ENCODE measurements around the gene FOXO6. TPM values are rescaled to one million over a fixed set of nuclear protein-coding genes. Genes with fewer than 3 reads are reported as not detected.
A peak's percentile ranks its signal among the peaks of the same experiment; 100 is the strongest.

The FOXO6 gene
- total RNA-seq, result under 1 TPM; 0.19 TPM

- POLR2A ChIA-PET, result no interaction called here
- intact Hi-C loops (cut with micrococcal nuclease), result loop anchor here (10.0 kb wide), 1 partner anchor 376 kb away; no protein-coding TSS in a partner anchor
- H3K4me1 Mint-ChIP-seq (ENCODE audit: low read depth), result peaks cover 4% of the 10 kb centered on the region
- H3K9me3 Mint-ChIP-seq, result no peaks in the 10 kb centered on the region
- no peaks in the 10 kb centered on the region for H3K36me3 Mint-ChIP-seq
- peaks cover 19% of the 10 kb centered on the region for H3K27me3 Mint-ChIP-seq
- peak; percentile 95 for DNase-seq
- H3K27ac Mint-ChIP-seq, result no peak within 1 kb of the TSS
- CTCF ChIA-PET, result interaction anchor here (1.5 kb wide), 1 partner anchor 19 kb away, joined by 4 read pairs; no protein-coding TSS in a partner anchor
- H3K4me3 Mint-ChIP-seq, result peak within 1 kb of the TSS; percentile 56
Measured at GRCh38 chr1:41360786-41361494, at the start of gene FOXO6. TSS of gene FOXO6 (plus strand) at chr1:41361434.

DNA sequence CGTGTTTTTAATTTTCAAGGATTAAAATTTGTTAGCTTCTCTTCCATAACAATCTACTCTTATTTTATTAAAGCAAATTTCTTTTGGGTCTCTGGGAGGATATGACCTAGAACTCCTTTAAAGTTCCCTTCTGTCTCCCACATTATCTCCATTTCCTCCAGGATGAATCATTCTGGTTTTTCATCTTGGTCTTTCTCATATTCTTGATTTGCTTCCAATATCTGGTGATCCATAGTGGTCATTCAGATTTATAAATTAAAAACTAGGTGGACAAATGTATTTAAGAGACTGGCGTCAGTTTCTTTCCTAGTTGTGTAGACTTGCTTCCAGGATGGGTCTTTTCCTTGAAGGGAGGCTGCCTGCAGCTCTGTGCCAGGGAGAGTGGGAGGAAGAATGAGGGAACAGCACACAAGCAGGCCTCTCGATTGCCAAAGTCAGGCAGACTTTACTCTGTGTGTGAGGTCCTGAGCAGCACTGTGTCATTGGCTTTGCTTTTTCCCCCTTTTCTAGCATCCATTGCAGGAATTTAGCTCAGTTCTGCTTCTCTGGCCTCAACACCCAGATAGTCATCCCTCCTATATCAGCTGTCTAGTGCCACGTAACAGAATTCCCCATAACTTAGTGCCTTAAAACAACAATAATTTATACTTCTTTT is 48.1 kb upstream of the FOXO6 start:
- Mint-ChIP-seq H3K36me3 (no peaks in the 10 kb centered on the region), H3K27ac (no peak overlapping the region), H3K27me3 (peaks cover 2% of the 10 kb centered on the region), H3K9me3 (no peaks in the 10 kb centered on the region), H3K4me1 (ENCODE audit: low read depth) (no peaks in the 10 kb centered on the region), H3K4me3 (no peak overlapping the region)
- ChIA-PET POLR2A (no interaction called here), CTCF (interaction anchor here (0.7 to 1.7 kb wide), 10 partner anchors 10 to 132 kb away, joined by 3 to 5 read pairs (median 3); no protein-coding TSS in a partner anchor)
- no peak for DNase-seq
- intact Hi-C loops (cut with micrococcal nuclease), result no loop called here

DNA sequence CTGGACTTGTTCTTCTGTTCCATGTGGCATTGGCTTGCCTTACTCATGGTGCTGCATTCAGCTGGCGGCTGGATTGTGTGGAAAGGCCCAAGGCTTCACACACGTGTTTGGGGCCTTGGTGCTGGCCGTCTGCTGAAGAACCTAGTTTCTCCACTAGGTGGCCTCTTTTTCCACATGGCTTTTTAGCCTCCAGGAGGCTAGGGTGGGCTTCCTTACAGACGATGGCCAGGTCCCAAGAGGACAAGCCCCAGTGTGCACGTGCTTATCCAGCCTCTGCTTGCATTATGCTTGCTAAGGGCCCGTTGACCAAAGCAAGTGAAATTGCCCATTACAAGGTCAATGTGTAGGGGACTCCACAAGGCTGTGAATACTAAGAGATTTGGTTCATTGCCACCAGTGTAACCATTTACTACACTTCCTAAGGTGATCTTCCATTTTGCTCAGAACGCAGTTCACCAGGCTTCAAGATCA is 47.5 kb upstream of the FOXO6 start:
- Mint-ChIP-seq H3K27ac (no peak overlapping the region), H3K4me1 (ENCODE audit: low read depth) (no peaks in the 10 kb centered on the region), H3K4me3 (no peak overlapping the region), H3K9me3 (no peaks in the 10 kb centered on the region), H3K36me3 (no peaks in the 10 kb centered on the region), H3K27me3 (peaks cover 2% of the 10 kb centered on the region)
- CTCF ChIA-PET, result interaction anchor here (0.9 to 1.9 kb wide), 9 partner anchors 9 to 120 kb away, joined by 3 to 8 read pairs (median 3); no protein-coding TSS in a partner anchor
- DNase-seq, result peak; percentile 27
- intact Hi-C loops (cut with micrococcal nuclease), result no loop called here
- POLR2A ChIA-PET, result no interaction called here

- no peaks in the 10 kb centered on the region for H3K36me3 Mint-ChIP-seq
Measured at GRCh38 chr1:41314376-41315145, 46.7 kb upstream of the FOXO6 start.

DNA sequence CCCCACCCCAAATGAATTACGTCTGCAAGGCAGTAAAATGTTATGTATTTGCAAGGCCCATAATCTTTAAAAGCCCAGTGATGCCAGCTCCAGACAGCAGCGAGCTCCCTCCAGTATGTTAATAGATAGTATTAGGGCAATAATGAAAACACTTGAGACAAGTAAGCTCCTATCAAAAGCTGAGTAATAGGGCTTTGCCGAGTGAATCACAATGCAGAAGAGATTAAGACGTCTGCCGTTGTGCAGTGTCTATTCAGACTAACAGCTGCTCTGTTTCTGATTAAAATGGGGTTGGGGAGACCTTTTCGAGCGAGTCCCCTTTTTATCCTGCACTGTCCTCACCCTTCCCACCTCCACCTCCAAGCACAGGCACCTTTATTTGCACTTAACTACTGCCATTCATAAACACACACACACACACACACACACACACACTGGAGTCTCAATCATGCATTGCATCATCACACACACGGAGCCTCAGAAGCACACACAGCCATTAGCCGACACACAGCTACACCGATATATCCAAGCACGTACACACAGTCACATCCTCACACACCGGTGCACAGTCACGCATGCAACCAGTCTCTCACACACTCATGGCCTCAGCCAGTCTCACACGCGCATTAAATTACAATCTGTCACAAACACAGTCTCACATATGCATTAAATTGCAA is 46.0 kb upstream of the FOXO6 start:
- Mint-ChIP-seq H3K9me3 (no peaks in the 10 kb centered on the region), H3K4me1 (ENCODE audit: low read depth) (no peaks in the 10 kb centered on the region), H3K27me3 (peaks cover 2% of the 10 kb centered on the region), H3K36me3 (no peaks in the 10 kb centered on the region), H3K27ac (no peak overlapping the region), H3K4me3 (no peak overlapping the region)
- ChIA-PET POLR2A (no interaction called here), CTCF (interaction anchor here (1.3 to 1.9 kb wide), 3 partner anchors 9 to 102 kb away, joined by 6 to 9 read pairs (median 8); no protein-coding TSS in a partner anchor)
- no peak for DNase-seq
- intact Hi-C loops (cut with micrococcal nuclease), result no loop called here

More at GRCh38 chr1:41314376-41315145, 46.7 kb upstream of the FOXO6 start:
- CTCF ChIA-PET, result interaction anchor here (0.7 to 1.9 kb wide), 5 partner anchors 9 to 125 kb away, joined by 3 to 9 read pairs (median 6); no protein-coding TSS in a partner anchor
- DNase-seq, result no peak
- no peaks in the 10 kb centered on the region for H3K4me1 Mint-ChIP-seq (ENCODE audit: low read depth)
- intact Hi-C loops (cut with micrococcal nuclease), result no loop called here
- H3K27ac Mint-ChIP-seq, result no peak overlapping the region
- peaks cover 2% of the 10 kb centered on the region for H3K27me3 Mint-ChIP-seq
- no peak overlapping the region for H3K4me3 Mint-ChIP-seq
- POLR2A ChIA-PET, result no interaction called here
- no peaks in the 10 kb centered on the region for H3K9me3 Mint-ChIP-seq

GRCh38 chr1:41315871-41316270 is 45.4 kb upstream of the FOXO6 start:
- ChIA-PET CTCF (no interaction called here), POLR2A (no interaction called here)
- Mint-ChIP-seq H3K27me3 (peaks cover 2% of the 10 kb centered on the region), H3K4me3 (no peak overlapping the region), H3K4me1 (ENCODE audit: low read depth) (no peaks in the 10 kb centered on the region), H3K36me3 (no peaks in the 10 kb centered on the region), H3K27ac (no peak overlapping the region), H3K9me3 (no peaks in the 10 kb centered on the region)
- intact Hi-C loops (cut with micrococcal nuclease), result no loop called here
- DNase-seq, result no peak

DNA sequence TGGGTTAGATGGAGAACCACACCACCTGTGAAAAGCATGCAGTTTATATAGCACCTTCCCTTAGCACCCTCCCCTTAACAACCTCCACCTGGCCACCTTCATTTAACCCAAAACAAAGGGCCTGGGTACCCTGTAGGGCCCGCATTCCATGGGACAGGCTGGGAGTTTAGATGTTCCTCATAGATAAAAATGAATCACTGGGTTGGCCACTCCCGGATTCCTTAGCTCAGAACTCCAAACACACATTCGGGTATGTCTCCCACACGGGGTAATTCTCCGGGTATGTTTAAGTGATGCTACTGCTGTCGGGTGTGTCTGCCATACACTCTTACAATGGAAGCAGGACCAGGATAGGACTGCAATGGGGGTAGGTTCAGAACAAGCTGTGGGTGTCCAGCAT is 43.9 kb upstream of the FOXO6 start:
- CTCF ChIA-PET, result no interaction called here
- peaks cover 2% of the 10 kb centered on the region for H3K27me3 Mint-ChIP-seq

DNA sequence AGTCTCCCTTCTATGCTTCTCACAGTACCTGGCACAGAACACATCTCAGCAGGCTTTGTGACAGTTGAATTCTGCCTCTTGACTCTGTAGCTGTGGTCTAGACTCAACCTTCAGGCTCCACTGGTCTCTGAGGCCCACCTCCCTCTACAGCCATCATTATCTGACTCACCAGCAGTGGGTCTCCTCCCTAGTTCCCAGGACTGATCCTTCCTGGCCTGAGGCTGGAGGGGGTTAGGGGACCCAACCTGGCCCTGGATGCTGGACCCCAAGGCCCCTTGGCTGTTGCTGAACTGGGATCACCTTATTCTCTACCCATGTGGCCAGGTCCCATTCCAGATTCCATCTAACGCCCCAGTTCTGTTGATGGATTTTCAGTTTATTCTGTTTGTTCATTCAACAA is 43.1 kb upstream of the FOXO6 start:
- Mint-ChIP-seq H3K36me3 (no peaks in the 10 kb centered on the region), H3K27me3 (peaks cover 2% of the 10 kb centered on the region), H3K4me1 (ENCODE audit: low read depth) (no peaks in the 10 kb centered on the region), H3K9me3 (no peaks in the 10 kb centered on the region), H3K27ac (no peak overlapping the region), H3K4me3 (no peak overlapping the region)
- POLR2A ChIA-PET, result no interaction called here
- CTCF ChIA-PET, result no interaction called here
- no peak for DNase-seq
- intact Hi-C loops (cut with micrococcal nuclease), result no loop called here

More for the DNA sequence above, 43.9 kb upstream of the FOXO6 start:
- Mint-ChIP-seq H3K36me3 (no peaks in the 10 kb centered on the region), H3K9me3 (no peaks in the 10 kb centered on the region), H3K4me1 (ENCODE audit: low read depth) (no peaks in the 10 kb centered on the region), H3K27ac (no peak overlapping the region), H3K4me3 (no peak overlapping the region)
- no peak for DNase-seq
- intact Hi-C loops (cut with micrococcal nuclease), result no loop called here
- POLR2A ChIA-PET, result no interaction called here

GRCh38 chr1:41319106-41319755 is 42.0 kb upstream of the FOXO6 start:
- Mint-ChIP-seq H3K27me3 (peaks cover 2% of the 10 kb centered on the region), H3K27ac (no peak overlapping the region), H3K9me3 (no peaks in the 10 kb centered on the region), H3K4me3 (no peak overlapping the region), H3K4me1 (ENCODE audit: low read depth) (no peaks in the 10 kb centered on the region), H3K36me3 (no peaks in the 10 kb centered on the region)
- ChIA-PET POLR2A (no interaction called here), CTCF (interaction anchor here (0.6 kb wide), 1 partner anchor 98 kb away, joined by 3 read pairs; no protein-coding TSS in a partner anchor)
- intact Hi-C loops (cut with micrococcal nuclease), result no loop called here
- DNase-seq, result no peak

DNA sequence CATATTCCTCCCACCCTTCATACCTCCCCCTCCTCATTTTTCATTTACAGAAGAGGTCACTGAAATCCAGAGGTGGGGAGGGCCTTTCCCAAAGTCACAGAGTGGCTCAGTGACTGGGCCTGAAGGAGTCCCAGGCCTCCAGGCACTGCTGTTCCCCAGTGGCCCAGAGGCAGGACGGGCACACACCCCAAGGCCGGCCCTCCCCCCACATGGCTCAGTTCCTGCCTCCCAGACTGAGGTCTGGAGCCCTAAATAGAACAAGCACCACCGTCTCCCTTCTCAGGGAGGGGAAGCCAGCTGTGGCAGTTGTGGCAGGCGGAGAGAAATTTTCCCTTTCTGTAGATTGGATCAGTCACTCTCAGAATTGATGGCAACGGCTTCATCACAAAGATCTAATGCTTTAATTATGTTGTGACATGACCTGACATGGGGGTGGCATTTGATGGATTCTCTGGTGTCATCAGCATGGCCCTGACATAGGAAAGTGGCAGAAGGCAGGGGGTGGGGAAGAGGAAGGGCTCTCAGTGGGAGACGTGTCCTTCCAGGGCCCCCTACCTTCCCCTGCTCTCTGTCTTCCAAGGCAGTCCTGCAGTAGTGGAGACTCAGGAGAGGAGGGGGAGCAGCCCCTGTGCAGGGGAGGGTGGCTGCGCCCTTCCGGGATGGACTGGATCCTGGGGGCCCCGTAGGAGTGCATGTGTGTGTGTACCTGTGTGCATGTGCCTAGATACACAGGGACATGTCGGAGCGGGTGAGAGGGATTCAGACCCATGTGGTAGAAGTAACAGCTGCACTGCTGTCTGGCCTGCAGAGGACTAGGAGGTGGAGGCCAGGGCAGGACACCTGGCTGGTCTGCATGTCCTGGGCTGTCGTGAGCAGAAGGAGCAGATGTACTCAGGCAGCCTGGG is 41.2 kb upstream of the FOXO6 start:
- ChIA-PET CTCF (interaction anchor here (0.6 to 4.7 kb wide), 3 partner anchors 13 to 113 kb away, joined by 3 to 34 read pairs (median 30); no protein-coding TSS in a partner anchor), POLR2A (no interaction called here)
- H3K36me3 Mint-ChIP-seq, result no peaks in the 10 kb centered on the region
- no peaks in the 10 kb centered on the region for H3K9me3 Mint-ChIP-seq
- H3K4me3 Mint-ChIP-seq, result no peak overlapping the region
- H3K4me1 Mint-ChIP-seq (ENCODE audit: low read depth), result no peaks in the 10 kb centered on the region
- intact Hi-C loops (cut with micrococcal nuclease), result no loop called here
- H3K27ac Mint-ChIP-seq, result no peak overlapping the region
- no peak for DNase-seq
- H3K27me3 Mint-ChIP-seq, result peaks cover 2% of the 10 kb centered on the region

All from activated CD4-positive, alpha-beta memory T cell treated with anti-CD3 and anti-CD28 coated beads for 36 hours (primary cell).